ENCODE data around the gene LARP4.
A peak's percentile ranks its signal among the peaks of the same experiment; 100 is the strongest.

GRCh38 chr12:50400638-50401499 lies at the start of gene LARP4:
- TF ChIP-seq CTCF (IDR thresholded peaks at IDR 0.05) (no peak), POLR2A (IDR thresholded peaks at IDR 0.05) (peak; percentile 83 to 85)

Measured in uterus (tissue), 2 donors.